Ectodermal cell (in vitro differentiated cells): ENCODE data around the gene NMNAT3.

Experiments used
- H3K27ac ChIP-seq: 2 replicates; pipeline ENCODE4 v1.7.0; 2013; ENCODE audit warnings: mild to moderate bottlenecking, low read depth, low read length; ENCODE audit not compliant: insufficient read depth, poor library complexity, severe bottlenecking
- H3K27me3 ChIP-seq: 2 replicates; pipeline ENCODE4 v1.7.0; 2013; ENCODE audit warnings: mild to moderate bottlenecking, low read length; ENCODE audit not compliant: insufficient read depth, control insufficient read depth, poor library complexity, severe bottlenecking
- H3K36me3 ChIP-seq: one replicate; pipeline ENCODE4 v1.7.0; 2013; ENCODE audit warnings: low read length; ENCODE audit not compliant: control insufficient read depth, insufficient read depth
- H3K4me1 ChIP-seq: one replicate; pipeline ENCODE4 v1.7.0; 2013; ENCODE audit warnings: low read length; ENCODE audit not compliant: control insufficient read depth, insufficient read depth
- H3K4me3 ChIP-seq: 2 replicates; pipeline ENCODE4 v1.7.0; 2013; ENCODE audit warnings: low read depth, low read length, control low read depth; ENCODE audit not compliant: insufficient read depth
- H3K9me3 ChIP-seq: 2 replicates; pipeline ENCODE4 v1.7.0; 2013; ENCODE audit warnings: mild to moderate bottlenecking, low read length, moderate library complexity; ENCODE audit not compliant: control insufficient read depth
- WGBS, 2 experiments: methylation state at CpG; one replicate each; pipeline ENCODE4 v1.1.7; 2013; ENCODE audit warnings: missing lambda C conversion rate in 2 of 2; 5-methylcytosine and 5-hydroxymethylcytosine counted together

The NMNAT3 gene

GRCh38 chr3:139518926-139519842 lies 158.6 kb downstream of the NMNAT3 start:
- H3K4me3 ChIP-seq = no peak overlapping the region
- no peaks in the 10 kb centered on the region for H3K27me3 ChIP-seq
- H3K36me3 ChIP-seq = no peaks in the 10 kb centered on the region
- H3K9me3 ChIP-seq = no peaks in the 10 kb centered on the region
- H3K27ac ChIP-seq = no peak overlapping the region
- H3K4me1 ChIP-seq = peaks cover 4% of the 10 kb centered on the region
- WGBS, 2 experiments = 88 to 91% methylated on average over 9 of the region's 9 CpGs

- WGBS, 2 experiments = 86 to 88% methylated on average over 5 to 6 of the region's 6 CpGs
Observed at GRCh38 chr3:139518306-139518705, 159.5 kb downstream of the NMNAT3 start.

GRCh38 chr3:139517321-139518065 lies 160.3 kb downstream of the NMNAT3 start:
- Histone ChIP-seq H3K36me3 (no peaks in the 10 kb centered on the region), H3K27ac (no peak overlapping the region), H3K4me1 (no peaks in the 10 kb centered on the region), H3K4me3 (no peak overlapping the region), H3K27me3 (no peaks in the 10 kb centered on the region), H3K9me3 (no peaks in the 10 kb centered on the region)
- 94 to 99% methylated on average over 5 of the region's 5 CpGs for WGBS, 2 experiments

More at GRCh38 chr3:139518306-139518705, 159.5 kb downstream of the NMNAT3 start:
- Histone ChIP-seq H3K27me3 (no peaks in the 10 kb centered on the region), H3K9me3 (no peaks in the 10 kb centered on the region), H3K27ac (no peak overlapping the region), H3K36me3 (no peaks in the 10 kb centered on the region), H3K4me3 (no peak overlapping the region), H3K4me1 (no peaks in the 10 kb centered on the region)

GRCh38 chr3:139514741-139515140 lies 163.0 kb downstream of the NMNAT3 start:
- Histone ChIP-seq H3K27ac (no peak overlapping the region), H3K27me3 (no peaks in the 10 kb centered on the region), H3K36me3 (no peaks in the 10 kb centered on the region), H3K4me1 (no peaks in the 10 kb centered on the region), H3K9me3 (no peaks in the 10 kb centered on the region), H3K4me3 (no peak overlapping the region)
- 96 to 98% methylated on average over 4 of the region's 4 CpGs for WGBS, 2 experiments
